Stomach (tissue), 4 donors: ENCODE data around the gene TCFL5.

Experiments
- CTCF ChIP-seq, 7 experiments: fragments of 450-650 bp in 4 of 7; fragments of 200-600 bp in 3 of 7; sonication (generic) in 3 of 7; IDR thresholded peaks; one replicate each; pipeline ENCODE4 v1.5.1; 2016 to 2019; ENCODE audit warnings: antibody characterized with exemption in 7 of 7, control low read depth in 2 of 7, mild to moderate bottlenecking in 1 of 7
- POLR2A ChIP-seq, 4 donors: fragments of 450-650 bp; IDR thresholded peaks; one replicate each; pipeline ENCODE4 v1.6.1; 2016; ENCODE audit warnings: antibody characterized with exemption in 4 of 4, control low read depth in 2 of 4, mild to moderate bottlenecking in 1 of 4, moderate library complexity in 1 of 4
- POLR2AphosphoS5 ChIP-seq, 3 donors: sonication (generic); formaldehyde crosslinking; IDR thresholded peaks; one replicate each; pipeline ENCODE4 v1.6.1; 2016; ENCODE audit warnings: antibody characterized with exemption in 3 of 3

- TF ChIP-seq CTCF (IDR thresholded peaks at IDR 0.05) (no peak), POLR2A (IDR thresholded peaks at IDR 0.05) (no peak), POLR2AphosphoS5 (IDR thresholded peaks at IDR 0.05) (no peak)
Measured at GRCh38 chr20:62827311-62828038, 34.1 kb downstream of the TCFL5 start.
